GM12874 (cell line): Measurements from ENCODE around the gene RAVER2.

ENCODE experiments used
- CTCF ChIP-seq: IDR thresholded peaks from 2 replicates; pipeline ENCODE4 v1.5.1; 2011; ENCODE audit warnings: low read depth, mild to moderate bottlenecking, control low read depth, low read length, moderate library complexity; ENCODE audit not compliant: insufficient read depth

RAVER2 gene

GRCh38 chr1:64841330-64842065 is 96.6 kb downstream of the RAVER2 start:
- TF ChIP-seq CTCF = no peak

GRCh38 chr1:64842224-64842623 is 97.3 kb downstream of the RAVER2 start:
- TF ChIP-seq CTCF = no peak

- no peak for TF ChIP-seq CTCF
These were observed 98.8 kb downstream of the RAVER2 start for GRCh38 chr1:64843675-64844074.

- TF ChIP-seq CTCF = no peak
These were observed 99.3 kb downstream of the RAVER2 start for GRCh38 chr1:64844175-64844574.

GRCh38 chr1:64844609-64845008 is 99.7 kb downstream of the RAVER2 start:
- TF ChIP-seq CTCF = no peak

- no peak for TF ChIP-seq CTCF
These were observed 101.1 kb downstream of the RAVER2 start for GRCh38 chr1:64845831-64846425.

- no peak for TF ChIP-seq CTCF
These were observed 101.9 kb downstream of the RAVER2 start for GRCh38 chr1:64846573-64847430.
